ENCODE results near the gene PLA2G10.

The PLA2G10 gene

GRCh38 chr16:14627078-14627477 lies 67.0 kb downstream of the PLA2G10 start:
- DNase-seq (ENCODE audit: low read depth in 1 of 2, low spot score in 1 of 2), result no peak
- TF ChIP-seq JUND (IDR thresholded peaks at IDR 0.05; ENCODE audit: low read depth), result no peak
- in situ Hi-C loops (cut with HindIII; ENCODE audit: low pct_unique_long_range_greater_than_20kb, low sequenced_read_pairs), result no loop called here

Data from T47D (cell line).